ENCODE results near the gene ANXA2. TPM values are rescaled to one million over a fixed set of nuclear protein-coding genes. Genes with fewer than 3 reads are reported as not detected.

The ANXA2 gene
- total RNA-seq, 2 donors from 2014 or later, result 28.8 to 92.4 TPM

- DNase-seq (ENCODE audit: low spot score in 2 of 2) (no peak), ATAC-seq (no peak)
- H3K27ac Mint-ChIP-seq, result no peak overlapping the region
- peaks cover 5 to 10% of the 10 kb centered on the region in 2 donors for H3K36me3 Mint-ChIP-seq
- peaks cover 0 to 8% of the 10 kb centered on the region in 2 donors for H3K9me3 Mint-ChIP-seq
Measured at GRCh38 chr15:60318216-60318867, 79.4 kb downstream of the ANXA2 start.

DNA sequence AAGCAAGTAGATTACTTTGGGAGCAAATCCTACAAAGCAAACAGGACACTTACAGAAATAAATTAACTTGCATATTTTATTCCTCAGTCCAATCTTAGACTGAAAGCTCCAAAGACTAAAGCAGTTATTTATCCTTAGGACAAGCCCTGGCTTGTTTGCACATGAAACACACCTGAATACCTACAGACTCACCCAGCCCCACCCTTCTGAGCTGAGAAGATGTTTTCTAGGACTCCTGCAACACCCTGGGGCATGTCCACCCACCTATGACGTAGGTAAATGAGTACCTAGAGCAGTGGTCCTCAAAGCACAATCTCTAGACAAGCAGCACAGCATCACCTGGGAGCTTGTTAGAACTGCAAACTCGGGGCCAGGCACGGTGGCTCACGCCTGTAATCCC lies 80.8 kb downstream of the ANXA2 start:
- DNase-seq (ENCODE audit: low spot score in 2 of 2) (no peak), ATAC-seq (no peak)
- Mint-ChIP-seq H3K27ac (no peak overlapping the region), H3K9me3 (peaks cover 0 to 8% of the 10 kb centered on the region in 2 donors), H3K36me3 (peaks cover 5 to 10% of the 10 kb centered on the region in 2 donors)

DNA sequence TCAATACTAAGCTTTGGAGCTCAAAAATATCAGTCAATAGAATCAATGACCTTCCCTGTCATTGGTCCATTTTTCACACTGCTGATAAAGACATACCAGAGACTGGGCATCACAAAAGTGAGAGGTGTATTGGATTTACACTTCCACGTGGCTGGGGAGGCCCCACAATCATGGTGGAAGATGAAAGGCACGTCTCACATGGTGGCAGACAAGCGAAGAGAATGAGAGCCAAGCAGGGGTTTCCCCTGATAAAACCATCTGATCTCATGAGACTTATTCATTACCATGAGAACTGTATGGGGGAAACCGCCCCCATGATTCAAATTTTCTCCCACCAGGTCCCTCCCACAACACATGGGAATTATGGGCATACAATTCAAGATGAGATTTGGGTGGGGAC lies 81.9 kb downstream of the ANXA2 start:
- DNase-seq (ENCODE audit: low spot score in 2 of 2) (no peak), ATAC-seq (peak; percentile 43 to 81)
- Mint-ChIP-seq H3K27ac (no peak overlapping the region), H3K9me3 (peaks cover 0 to 8% of the 10 kb centered on the region in 2 donors), H3K36me3 (peaks cover 5 to 10% of the 10 kb centered on the region in 2 donors)

- peaks cover 0 to 8% of the 10 kb centered on the region in 2 donors for H3K9me3 Mint-ChIP-seq
- H3K36me3 Mint-ChIP-seq, result peaks cover 5 to 10% of the 10 kb centered on the region in 2 donors
- ATAC-seq (no peak), DNase-seq (ENCODE audit: low spot score in 2 of 2) (no peak)
- no peak overlapping the region for H3K27ac Mint-ChIP-seq
Measured at GRCh38 chr15:60313906-60314305, 83.9 kb downstream of the ANXA2 start.

DNA sequence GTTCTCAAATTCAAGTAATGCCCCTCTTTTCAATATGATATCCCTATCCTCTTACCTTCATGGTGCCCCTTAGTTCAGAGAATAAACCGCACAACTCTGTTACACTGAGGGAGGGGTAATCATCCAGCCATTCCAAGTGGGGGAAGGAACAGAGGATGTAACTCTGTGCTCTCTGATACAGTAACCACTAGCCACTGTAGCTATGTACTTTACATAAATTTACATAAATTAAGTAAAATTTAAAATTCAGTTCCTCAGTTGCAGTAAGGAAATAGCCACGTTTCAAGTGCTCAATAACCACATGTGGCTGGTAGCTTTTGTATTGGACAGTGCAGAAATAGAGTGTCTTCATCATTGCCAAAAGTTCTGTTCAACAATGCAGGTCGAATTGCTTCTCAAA lies 90.8 kb downstream of the ANXA2 start:
- H3K27ac Mint-ChIP-seq, result no peak overlapping the region
- peaks cover 4 to 6% of the 10 kb centered on the region in 2 donors for H3K9me3 Mint-ChIP-seq
- ATAC-seq (no peak), DNase-seq (ENCODE audit: low spot score in 2 of 2) (no peak)
- H3K36me3 Mint-ChIP-seq, result peaks cover 0 to 6% of the 10 kb centered on the region in 2 donors

- ATAC-seq (no peak), DNase-seq (ENCODE audit: low spot score in 2 of 2) (no peak)
- H3K27ac Mint-ChIP-seq, result no peak overlapping the region
- peaks cover 0 to 6% of the 10 kb centered on the region in 2 donors for H3K36me3 Mint-ChIP-seq
- H3K9me3 Mint-ChIP-seq, result peaks cover 5 to 7% of the 10 kb centered on the region in 2 donors
Measured at GRCh38 chr15:60301024-60301423, 96.8 kb downstream of the ANXA2 start.

DNA sequence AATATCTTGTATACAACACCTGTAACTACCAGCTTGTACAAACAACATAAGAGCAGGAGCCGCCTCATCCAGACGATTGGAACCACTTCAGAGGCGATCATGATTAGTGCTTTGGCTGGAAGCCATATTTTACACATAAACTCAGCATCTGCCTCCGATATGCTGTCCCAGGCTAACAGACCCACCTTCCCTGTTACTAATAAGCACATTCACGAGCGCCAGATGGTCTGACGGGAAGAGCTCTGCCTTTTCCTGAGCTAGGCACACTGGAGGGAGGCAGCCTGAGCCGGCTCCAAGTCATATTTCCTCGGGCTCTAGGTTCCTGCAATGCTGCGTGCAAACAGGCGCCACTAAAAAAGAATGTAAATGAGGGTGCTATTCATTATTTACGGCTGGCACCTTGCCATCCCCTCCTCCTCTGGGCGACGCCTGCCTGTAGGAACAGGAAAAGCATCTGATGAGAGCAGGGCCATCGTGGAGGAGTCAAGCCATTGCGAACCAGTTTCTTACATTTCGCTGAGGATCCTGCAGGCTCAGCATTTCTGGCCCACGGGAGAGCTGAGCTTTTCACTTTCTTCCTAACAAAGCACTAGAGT lies 98.2 kb downstream of the ANXA2 start:
- DNase-seq (ENCODE audit: low spot score in 2 of 2) (no peak), ATAC-seq (no peak)
- Mint-ChIP-seq H3K36me3 (peaks cover 0 to 6% of the 10 kb centered on the region in 2 donors), H3K27ac (no peak overlapping the region), H3K9me3 (peaks cover 9 to 11% of the 10 kb centered on the region in 2 donors)

Other genes with a start within 250 kb of the ANXA2 start
- gene ICE2, start 81.2 kb upstream of the ANXA2 start, total RNA-seq, result 10 to 100 TPM; 52.5 to 76.1 TPM